MM.1S (cell line): ENCODE results near the gene CDC37L1.
A peak's percentile ranks its signal among the peaks of the same experiment; 100 is the strongest.

Experiments used
- DNase-seq: peaks from one replicate; pipeline ENCODE4 v3.0.0-alpha.2; 2015
- H2AFZ ChIP-seq: fragments of 300-600 bp; sonication (generic); 2 replicates; pipeline ENCODE4 v1.6.0; 2016; ENCODE audit warnings: antibody characterized with exemption, low read length
- H3F3A ChIP-seq: fragments of 300-600 bp; sonication (generic); 2 replicates; pipeline ENCODE4 v1.6.1; 2016; ENCODE audit warnings: mild to moderate bottlenecking, antibody characterized with exemption, low read length, moderate library complexity, mixed read lengths; ENCODE audit not compliant: insufficient read depth
- H3K27ac ChIP-seq: fragments of 300-600 bp; sonication (generic); 2 replicates; pipeline ENCODE4 v1.5.1; 2016; ENCODE audit warnings: mild to moderate bottlenecking, low read length
- H3K27me3 ChIP-seq: fragments of 300-600 bp; sonication (generic); replicated peaks from 2 replicates; pipeline ENCODE4 v1.6.0; 2016; ENCODE audit warnings: low read length; ENCODE audit not compliant: insufficient read depth
- H3K36me3 ChIP-seq: fragments of 300-600 bp; sonication (generic); replicated peaks from 2 replicates; pipeline ENCODE4 v1.6.1; 2016; ENCODE audit warnings: mild to moderate bottlenecking, low read length, mixed read lengths; ENCODE audit not compliant: insufficient read depth
- H3K4me1 ChIP-seq: fragments of 300-600 bp; sonication (generic); 2 replicates; pipeline ENCODE4 v1.6.1; 2016; ENCODE audit warnings: low read length, mixed read lengths
- H3K4me2 ChIP-seq: fragments of 300-600 bp; sonication (generic); 2 replicates; pipeline ENCODE4 v1.6.0; 2016; ENCODE audit warnings: low read depth, low read length
- H3K4me3 ChIP-seq: fragments of 300-600 bp; sonication (generic); 2 replicates; pipeline ENCODE4 v1.5.1; 2016; ENCODE audit warnings: low read length, mixed read lengths
- H3K79me2 ChIP-seq: fragments of 300-600 bp; sonication (generic); 2 replicates; pipeline ENCODE4 v1.6.1; 2016; ENCODE audit warnings: mixed run types, low read length, mixed read lengths
- H3K9ac ChIP-seq: fragments of 300-600 bp; sonication (generic); 2 replicates; pipeline ENCODE4 v1.6.1; 2016; ENCODE audit warnings: low read length, mixed read lengths
- H3K9me2 ChIP-seq: fragments of 300-600 bp; sonication (generic); replicated peaks from 2 replicates; pipeline ENCODE4 v1.6.1; 2016; ENCODE audit warnings: mild to moderate bottlenecking, low read length, mixed read lengths; ENCODE audit not compliant: insufficient read depth
- H3K9me3 ChIP-seq: fragments of 300-600 bp; sonication (generic); replicated peaks from 2 replicates; pipeline ENCODE4 v1.6.1; 2016; ENCODE audit warnings: mild to moderate bottlenecking, low read length, mixed read lengths; ENCODE audit not compliant: insufficient read depth
- H4K20me1 ChIP-seq: fragments of 300-600 bp; sonication (generic); 2 replicates; pipeline ENCODE4 v1.6.1; 2016; ENCODE audit warnings: mild to moderate bottlenecking, low read length, moderate library complexity, mixed read lengths; ENCODE audit not compliant: insufficient read depth
- CTCF ChIP-seq: fragments of 300-600 bp; sonication (generic); IDR thresholded peaks from 2 replicates; pipeline ENCODE4 v1.5.1; 2016; ENCODE audit warnings: antibody characterized with exemption, low read length, mixed read lengths
- EZH2 ChIP-seq: fragments of 300-600 bp; sonication (generic); optimal IDR thresholded peaks from 2 replicates; pipeline ENCODE3; 2017; ENCODE audit warnings: low read depth, mild to moderate bottlenecking, antibody characterized with exemption, low read length, mixed read lengths
- EZH2phosphoT487 ChIP-seq: fragments of 300-600 bp; sonication (generic); IDR thresholded peaks from 2 replicates; pipeline ENCODE4 v1.6.1; 2018; ENCODE audit warnings: antibody characterized with exemption, low read length

The CDC37L1 gene

DNA sequence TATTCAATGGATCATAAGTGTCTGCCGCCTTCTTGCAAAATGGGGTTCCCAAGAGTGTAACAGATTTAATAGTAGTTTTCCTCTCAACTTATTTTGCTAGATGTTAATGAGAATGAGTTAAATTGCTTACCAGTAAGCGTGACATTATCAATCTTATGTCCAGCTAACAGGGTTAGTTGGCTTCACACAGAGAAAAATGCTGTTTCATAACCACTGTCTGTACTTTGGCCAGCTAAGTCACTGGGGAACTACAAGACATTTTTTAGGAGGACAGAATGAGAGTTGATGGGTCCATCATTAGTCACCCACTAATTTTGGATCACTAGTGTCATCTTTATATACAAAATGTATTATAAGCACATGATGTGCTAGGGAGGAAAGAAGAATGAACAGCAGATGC is 1.4 kb downstream of the CDC37L1 start:
- H3K4me1 ChIP-seq, result 0 out of 2 replicates have a peak, but pooled peaks cover 9% of the 10 kb centered on the region
- H3K36me3 ChIP-seq, result 0 out of 2 replicates have a peak, but pooled peaks cover 5% of the 10 kb centered on the region
- H3K27me3 ChIP-seq, result no peaks in the 10 kb centered on the region
- H3K9me3 ChIP-seq, result no peaks in the 10 kb centered on the region
- 0 out of 2 replicates have a peak overlapping the region, but pooled peaks have one; percentile 77 for H2AFZ ChIP-seq
- no peaks in the 10 kb centered on the region for H3K9me2 ChIP-seq
- H3K9ac ChIP-seq, result peak overlapping the region; percentile 86
- no peaks in the 10 kb centered on the region for H4K20me1 ChIP-seq
- H3K4me2 ChIP-seq, result peak overlapping the region; percentile 89
- no peak for DNase-seq
- peaks cover 43% of the 10 kb centered on the region for H3K79me2 ChIP-seq
- no peak for TF ChIP-seq CTCF
- no peak for TF ChIP-seq EZH2phosphoT487
- no peak for TF ChIP-seq EZH2
- peak overlapping the region; percentile 71 for H3K4me3 ChIP-seq
- peaks cover 17% of the 10 kb centered on the region for H3F3A ChIP-seq
- H3K27ac ChIP-seq, result peak overlapping the region; percentile 96; the same call in 1 of the 2 replicates

GRCh38 chr9:4684820-4685219 is 5.5 kb downstream of the CDC37L1 start:
- Histone ChIP-seq H3K9me3 (no peaks in the 10 kb centered on the region), H4K20me1 (no peaks in the 10 kb centered on the region; the same call in 1 of the 2 replicates), H3K79me2 (peaks cover 63% of the 10 kb centered on the region), H3K4me1 (peaks cover 16% of the 10 kb centered on the region), H3F3A (peaks cover 19% of the 10 kb centered on the region), H3K27ac (no peak overlapping the region), H3K9me2 (no peaks in the 10 kb centered on the region), H3K4me3 (no peak overlapping the region), H2AFZ (no peak overlapping the region), H3K27me3 (no peaks in the 10 kb centered on the region), H3K9ac (no peak overlapping the region), H3K4me2 (no peak overlapping the region), H3K36me3 (peaks cover 5% of the 10 kb centered on the region; the same call in 1 of the 2 replicates)
- DNase-seq, result no peak
- no peak for TF ChIP-seq CTCF
- no peak for TF ChIP-seq EZH2
- TF ChIP-seq EZH2phosphoT487, result no peak

DNA sequence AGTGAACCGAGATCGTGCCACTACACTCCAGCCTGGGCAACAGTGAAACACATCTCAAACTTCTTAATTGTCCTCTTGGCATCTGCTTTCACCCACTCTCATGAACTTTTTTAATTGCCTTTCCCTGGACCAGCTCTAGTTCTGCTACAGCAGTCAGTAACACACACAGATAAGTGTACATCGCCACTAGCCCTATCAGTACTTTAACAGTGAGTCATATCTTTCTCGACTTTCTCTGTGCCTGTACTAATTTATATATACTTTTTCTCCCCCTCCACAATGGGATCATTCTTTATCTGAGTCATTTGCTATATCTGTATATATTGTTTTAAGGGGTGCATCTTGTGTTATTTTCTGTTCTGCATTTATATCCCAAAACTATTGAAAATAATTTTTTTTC is 6.7 kb downstream of the CDC37L1 start:
- peaks cover 5% of the 10 kb centered on the region; the same call in 1 of the 2 replicates for H3K36me3 ChIP-seq
- peaks cover 62% of the 10 kb centered on the region for H3K79me2 ChIP-seq
- no peak overlapping the region for H3K27ac ChIP-seq
- H2AFZ ChIP-seq, result no peak overlapping the region
- peaks cover 25% of the 10 kb centered on the region for H3F3A ChIP-seq
- no peak overlapping the region for H3K4me3 ChIP-seq
- no peaks in the 10 kb centered on the region; the same call in 1 of the 2 replicates for H4K20me1 ChIP-seq
- no peak for DNase-seq
- no peaks in the 10 kb centered on the region for H3K27me3 ChIP-seq
- no peak overlapping the region for H3K9ac ChIP-seq
- no peaks in the 10 kb centered on the region for H3K9me2 ChIP-seq
- TF ChIP-seq CTCF (no peak), EZH2phosphoT487 (no peak), EZH2 (no peak)
- no peak overlapping the region for H3K4me2 ChIP-seq
- H3K9me3 ChIP-seq, result no peaks in the 10 kb centered on the region
- peaks cover 22% of the 10 kb centered on the region for H3K4me1 ChIP-seq
